GM21737 (cell line): Measurements from ENCODE around the gene SV2C.
"Not testable (repeated sequence)": the region's sequence is repeated elsewhere in the genome, so short reads cannot be mapped to it uniquely, and the experiment has no call there.

ENCODE experiments used
- ATAC-seq: cut with Tn5 transposase; IDR thresholded peaks from one replicate; pipeline ENCODE4 v1.9.1; 2021; ENCODE audit warnings: mild to moderate bottlenecking, moderate library complexity; ENCODE audit not compliant: unreplicated experiment

SV2C gene

DNA sequence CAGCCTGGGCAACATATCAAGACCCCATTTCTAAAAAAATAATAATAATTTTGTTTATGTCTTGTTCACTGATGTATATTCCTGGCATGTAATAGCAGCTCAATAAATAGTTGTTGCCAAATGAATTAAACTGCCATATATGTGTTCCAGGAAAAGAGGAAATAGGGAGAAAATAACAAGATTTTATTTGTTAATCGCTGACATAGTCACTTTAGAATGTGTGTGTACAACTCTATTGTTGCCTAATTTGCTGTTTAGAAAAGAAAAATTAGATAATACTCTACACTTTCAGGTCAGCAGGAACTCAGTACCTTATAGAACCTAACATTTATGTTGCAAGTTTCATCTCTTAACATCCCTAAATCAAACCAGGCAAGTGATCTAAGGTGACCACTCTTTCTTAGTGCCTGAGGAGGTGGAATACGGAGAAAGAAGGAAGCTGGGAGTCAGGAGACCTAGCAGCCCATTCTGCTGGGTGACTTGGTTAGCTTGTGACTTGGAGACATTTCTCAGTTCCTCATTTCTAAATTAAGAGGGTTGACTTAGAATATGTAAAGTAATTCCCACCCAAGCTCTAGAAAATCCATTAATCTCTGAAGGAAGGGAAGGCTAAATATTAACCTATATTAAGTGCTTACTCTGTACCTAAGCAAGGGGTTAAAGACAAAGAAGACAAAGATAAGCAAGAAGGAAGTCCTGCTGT lies 209.6 kb downstream of the SV2C start:
- peak; percentile 78 for ATAC-seq

DNA sequence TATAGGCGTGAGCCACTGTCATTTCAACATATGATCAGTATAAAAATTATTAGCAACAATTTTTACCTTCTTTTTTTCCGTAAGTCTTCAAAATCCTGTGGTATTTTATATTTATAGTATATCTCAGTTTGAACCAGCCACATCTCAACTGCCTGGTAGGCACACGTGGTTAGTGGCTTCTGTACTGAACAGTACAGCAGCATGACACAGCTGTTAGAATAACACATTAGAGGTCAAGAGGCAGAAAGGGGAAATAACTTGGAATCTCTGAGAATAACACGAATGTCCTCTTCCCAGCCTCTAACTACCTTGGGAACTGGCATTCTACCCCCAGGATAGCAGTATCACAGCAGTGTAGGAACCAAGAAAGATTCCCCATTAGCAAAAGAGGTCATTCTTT lies 211.4 kb downstream of the SV2C start:
- ATAC-seq = no peak

DNA sequence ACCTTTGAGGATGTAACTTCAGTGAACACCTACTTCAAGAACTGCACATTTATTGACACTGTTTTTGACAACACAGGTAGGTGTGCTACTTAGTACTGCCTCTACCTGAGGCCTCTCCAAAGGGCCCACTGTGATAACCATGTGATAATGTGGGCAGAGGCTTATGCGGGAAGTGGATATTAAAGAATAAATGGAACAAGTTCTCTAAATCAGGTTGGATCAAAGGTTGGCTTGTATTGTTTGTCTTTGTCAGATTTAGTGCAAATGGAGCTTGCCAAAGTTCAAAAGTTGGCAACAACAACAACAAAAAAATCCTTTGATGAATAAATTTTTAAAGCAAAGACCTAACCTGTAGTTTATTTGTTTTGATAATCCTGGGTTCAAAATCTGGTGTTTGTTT lies 215.7 kb downstream of the SV2C start:
- no peak for ATAC-seq

DNA sequence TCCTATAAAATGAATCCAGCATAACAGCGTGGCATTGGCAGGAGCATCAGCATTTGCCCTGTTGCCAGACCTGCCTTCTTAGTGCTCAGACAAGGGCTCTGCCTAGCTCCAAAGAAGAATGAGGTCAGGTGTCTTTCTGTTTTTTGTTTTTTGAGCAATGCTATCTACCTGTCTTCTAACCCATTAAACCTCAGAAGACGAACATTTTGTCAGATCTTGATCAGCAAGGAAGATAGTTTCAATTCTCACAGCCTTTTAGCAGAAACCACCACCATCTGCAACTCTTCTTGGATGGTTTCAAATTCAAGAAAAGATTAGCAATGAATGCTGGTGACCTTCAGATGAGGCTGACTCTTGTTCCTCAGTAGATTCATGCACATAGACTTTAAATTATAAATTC lies 216.4 kb downstream of the SV2C start:
- no peak for ATAC-seq

DNA sequence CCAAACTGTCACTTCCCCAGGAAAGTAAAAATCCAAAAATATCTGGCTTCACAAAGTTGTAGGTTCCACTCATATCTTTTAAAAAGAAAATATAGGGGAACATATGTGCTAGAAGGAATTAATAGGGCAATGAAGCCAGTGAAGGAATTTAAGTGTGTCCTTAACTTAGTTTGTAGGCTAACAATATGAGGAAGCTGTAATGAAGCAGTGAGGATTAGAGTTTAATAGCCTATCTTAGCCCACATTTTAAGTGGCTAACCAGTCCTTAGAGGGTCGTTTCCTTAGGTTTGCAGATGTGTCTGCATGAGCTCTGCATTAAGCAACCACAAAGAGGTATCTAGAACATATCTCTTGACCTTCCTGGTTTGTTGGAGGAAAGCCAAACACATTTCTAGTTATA lies 218.7 kb downstream of the SV2C start:
- ATAC-seq = not testable (repeated sequence)

DNA sequence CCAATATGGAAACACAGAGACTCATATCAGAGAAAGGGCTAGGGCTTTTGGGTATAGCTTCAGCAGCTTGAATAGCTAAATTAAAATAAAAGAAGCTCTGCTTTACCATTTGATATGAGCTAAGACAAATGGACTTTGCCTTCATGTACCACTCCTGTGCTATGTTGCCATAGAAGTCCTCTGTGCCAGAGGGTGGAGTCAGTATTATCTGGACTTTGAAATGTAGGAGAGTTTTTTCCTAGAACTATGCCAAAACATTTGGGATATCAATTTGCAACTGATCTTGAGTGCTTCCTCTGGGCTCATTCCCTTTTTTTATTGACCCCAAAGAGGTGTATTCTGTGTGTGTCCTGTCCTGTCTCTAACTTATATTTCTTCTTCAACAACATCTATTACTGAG lies 219.5 kb downstream of the SV2C start:
- ATAC-seq = not testable (repeated sequence)

DNA sequence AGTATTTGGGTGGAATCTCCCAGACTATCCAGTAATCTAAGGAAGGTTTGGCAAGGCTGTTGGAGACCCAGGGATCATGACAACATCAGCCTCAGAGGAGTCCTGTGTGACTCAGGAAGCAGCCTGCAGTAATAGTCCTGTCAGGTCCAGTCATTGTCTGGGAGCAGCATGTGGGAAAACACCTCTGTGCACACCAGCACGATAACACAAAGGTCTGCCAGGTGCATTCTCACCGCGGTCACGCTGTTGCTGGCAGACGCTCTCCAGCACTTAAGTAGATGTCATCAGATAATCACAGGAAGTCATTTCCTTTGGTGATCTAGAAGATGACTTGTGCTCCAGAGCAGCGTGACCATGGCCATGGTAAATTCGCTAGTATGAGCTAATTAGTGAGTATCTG lies 220.7 kb downstream of the SV2C start:
- ATAC-seq = peak; percentile 69

DNA sequence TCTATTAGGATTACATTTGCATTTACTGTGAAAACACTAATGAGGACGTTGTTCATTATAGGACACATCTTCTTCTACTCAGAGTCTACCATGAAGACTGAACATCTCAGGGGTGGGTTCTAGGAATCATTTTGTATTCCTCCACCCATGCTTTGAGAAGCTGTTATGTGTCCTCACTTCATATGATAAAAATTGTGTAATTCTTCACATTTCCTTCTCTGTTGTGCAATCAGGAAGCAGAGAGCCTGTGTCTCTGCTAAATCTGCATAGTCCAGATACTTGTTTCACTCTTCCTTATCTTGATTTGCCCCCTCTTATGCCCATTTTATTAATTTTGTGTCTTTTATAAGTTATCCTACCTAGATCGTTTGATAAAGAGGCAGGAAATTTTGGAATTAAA lies 222.1 kb downstream of the SV2C start:
- ATAC-seq = no peak

DNA sequence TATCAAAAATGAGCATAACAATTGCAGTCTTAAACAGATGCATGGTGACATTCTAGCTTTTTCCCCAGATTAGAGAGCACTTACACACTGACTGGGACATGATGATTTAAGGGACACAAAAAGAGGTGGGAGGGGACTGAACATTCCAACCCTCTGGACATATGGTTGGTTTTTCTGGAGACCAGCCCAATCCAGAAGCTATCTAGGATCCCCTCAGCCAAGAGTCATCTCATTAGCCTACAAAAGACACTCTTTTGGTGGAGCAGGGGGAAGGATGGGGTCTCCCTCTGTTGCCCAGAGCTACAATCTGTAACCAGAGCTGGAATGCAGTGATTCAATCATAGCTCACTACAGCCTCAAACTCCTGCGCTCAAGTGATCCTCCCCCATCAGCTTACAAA lies 222.6 kb downstream of the SV2C start:
- ATAC-seq = no peak

DNA sequence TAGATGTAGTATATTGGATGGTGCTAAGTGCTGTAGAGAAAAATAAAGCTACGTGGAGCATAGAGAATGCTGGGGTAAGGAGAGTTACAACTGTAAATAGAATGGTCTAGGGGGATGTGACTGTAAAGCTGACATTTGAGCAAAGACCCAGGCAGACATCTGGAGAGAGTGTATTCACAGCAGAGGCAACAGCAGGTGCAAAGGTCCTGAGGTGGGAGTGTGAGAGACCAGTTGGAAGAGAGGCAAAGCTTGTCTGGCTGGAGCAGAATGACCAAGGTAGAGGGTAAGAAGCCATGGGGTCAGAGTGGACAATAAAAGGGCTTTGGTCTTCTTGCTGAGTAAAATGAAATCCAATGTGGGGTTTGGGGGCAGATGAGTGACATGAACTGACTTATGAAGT lies 227.0 kb downstream of the SV2C start:
- ATAC-seq = no peak

DNA sequence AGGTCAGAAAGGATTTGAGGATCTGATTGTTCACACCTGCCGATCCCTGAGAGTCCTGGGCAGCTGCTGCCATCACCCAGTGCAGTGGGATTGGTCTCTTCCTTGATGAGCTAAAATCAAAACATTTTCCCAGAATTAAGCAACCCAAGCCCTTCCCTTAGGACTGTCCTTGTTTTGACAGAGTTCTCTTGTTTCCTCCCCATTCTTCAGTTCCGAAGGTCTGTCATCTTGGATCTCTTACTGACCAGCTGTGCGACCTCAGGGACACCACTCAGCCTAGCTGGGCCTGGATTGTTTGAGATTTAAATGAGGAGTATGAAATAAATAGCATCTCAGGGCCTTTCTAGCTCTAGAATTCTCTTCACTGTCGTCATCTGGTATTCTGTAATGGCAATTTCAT lies 229.6 kb downstream of the SV2C start:
- no peak for ATAC-seq

DNA sequence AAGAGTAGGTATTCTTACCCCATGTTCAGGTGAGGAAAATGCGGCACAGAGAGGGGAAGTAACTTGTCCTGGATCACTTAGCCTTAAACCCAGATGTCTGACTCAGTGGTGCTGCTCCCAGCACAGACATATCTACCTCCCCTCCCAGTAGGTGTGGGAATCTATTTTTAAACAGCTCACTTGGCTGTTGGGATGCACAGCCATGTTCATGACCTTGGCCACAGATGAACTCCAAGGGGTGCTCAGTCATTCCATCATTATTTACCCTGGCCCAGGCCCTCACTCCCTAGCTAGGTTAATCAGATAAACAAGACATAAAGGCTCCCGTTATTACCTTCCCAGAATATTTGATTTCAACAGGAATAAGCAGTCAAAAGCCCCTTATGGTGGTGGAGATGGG lies 231.5 kb downstream of the SV2C start:
- ATAC-seq = no peak

DNA sequence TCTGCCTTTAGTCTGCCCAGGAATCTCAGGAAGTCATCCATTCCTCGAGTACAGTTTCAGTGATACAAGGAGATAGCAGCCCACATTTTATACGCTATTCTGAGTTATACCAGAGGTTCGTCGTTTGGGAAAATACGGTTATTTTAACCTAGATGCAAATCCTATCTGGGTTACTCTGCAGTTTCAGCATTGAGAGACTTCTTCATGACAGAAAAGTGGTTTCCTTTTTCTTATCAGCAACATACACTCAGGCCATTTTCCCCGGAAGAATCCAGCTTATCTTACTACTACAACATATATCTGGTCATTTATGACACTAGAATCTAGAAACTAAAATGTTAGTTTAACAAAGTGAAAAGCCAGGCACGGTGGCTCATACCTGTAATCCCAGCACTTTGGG lies 236.5 kb downstream of the SV2C start:
- ATAC-seq = no peak

DNA sequence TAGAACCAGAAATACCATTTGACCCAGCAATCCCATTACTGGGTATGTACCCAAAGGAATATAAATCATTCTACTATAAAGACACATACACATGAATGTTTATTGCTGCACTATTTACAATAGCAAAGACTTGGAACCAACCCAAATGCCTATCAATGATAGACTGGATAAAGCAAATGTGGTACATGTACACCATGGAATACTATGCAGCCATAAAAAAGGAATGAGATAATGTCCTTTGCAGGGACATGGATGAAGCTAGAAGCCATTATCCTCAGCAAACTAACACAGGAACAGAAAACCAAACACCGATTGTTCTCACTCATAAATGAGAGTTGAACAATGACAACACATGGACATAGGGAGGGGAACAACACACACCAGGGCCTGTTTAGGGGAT lies 240.3 kb downstream of the SV2C start:
- not testable (repeated sequence) for ATAC-seq

DNA sequence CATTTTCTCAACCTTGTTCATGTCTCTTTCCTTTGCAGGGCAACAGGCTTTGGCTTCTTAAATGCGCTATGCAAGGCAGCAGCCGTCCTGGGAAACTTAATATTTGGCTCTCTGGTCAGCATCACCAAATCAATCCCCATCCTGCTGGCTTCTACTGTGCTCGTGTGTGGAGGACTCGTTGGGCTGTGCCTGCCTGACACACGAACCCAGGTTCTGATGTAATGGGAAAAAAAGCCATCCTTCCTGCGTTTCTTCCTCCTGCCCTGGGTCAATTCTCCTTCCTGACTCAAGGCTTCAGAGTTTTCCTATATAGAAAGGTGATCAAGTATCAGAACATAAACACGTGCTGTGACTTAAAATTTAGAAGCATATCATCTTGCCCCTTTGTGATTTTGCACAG lies 242.1 kb downstream of the SV2C start:
- ATAC-seq = no peak

DNA sequence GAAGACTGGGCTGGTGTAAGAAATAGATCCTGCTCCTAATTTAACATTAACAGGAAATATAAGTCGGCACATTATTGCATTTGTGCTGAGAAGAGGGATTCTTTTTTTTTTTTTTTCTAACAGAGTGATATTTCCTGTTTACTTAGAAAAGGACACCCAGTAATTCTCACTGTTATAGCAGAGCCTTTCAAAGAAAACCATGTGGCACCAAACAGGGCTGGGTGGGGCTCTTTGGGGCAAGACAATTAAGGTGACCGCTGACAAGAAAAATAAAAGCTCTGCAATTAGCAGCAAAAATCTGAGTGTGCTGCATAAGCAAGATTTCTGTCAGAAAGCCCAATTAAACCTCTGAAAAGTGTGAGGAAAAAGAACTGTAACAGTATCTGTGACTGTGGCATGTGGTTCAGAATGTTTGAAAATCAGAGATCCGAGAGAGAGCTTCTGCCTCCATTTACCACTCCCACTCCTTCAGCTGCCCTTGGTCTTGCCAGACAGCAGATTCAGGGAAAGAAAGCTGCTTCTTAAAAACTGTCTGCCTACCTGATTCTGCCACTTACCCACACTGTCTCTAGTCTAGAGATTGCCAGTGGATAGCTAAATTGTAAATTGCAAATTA lies 242.8 kb downstream of the SV2C start:
- no peak for ATAC-seq

DNA sequence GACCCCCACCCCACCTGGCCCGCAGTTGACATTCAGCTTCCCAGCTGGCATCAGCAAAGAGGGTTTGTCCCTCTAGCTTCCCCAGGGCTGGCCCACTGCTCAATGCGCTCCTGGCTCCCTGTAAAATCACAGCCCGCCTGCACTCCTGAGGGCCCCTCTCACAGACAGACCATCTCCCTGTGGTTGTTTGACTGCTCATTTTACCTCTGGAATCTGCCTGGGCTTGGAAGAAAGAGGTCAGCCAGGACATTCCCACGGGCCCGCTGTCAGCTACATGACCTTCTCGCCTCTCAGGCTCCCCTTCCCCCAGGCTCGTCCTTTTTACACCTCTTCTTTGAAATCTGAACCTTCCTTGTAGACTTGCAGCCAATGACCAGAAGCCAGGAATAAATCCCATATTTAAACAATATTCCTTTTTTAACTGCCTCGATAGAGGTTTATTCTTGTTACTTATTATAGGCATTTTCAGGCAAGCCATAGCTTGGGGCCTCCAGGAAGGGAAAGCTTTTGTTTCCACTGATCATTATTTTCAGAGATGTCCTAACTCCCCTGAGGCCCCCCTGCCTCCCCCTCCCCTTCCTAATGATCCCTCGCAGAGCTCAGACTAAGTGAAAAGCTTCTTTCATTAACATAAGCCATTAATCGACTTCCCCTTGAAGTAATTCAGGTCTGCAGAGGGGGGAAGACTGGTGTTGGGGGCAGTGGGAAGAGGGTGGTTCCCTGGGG lies 243.6 kb downstream of the SV2C start:
- no peak for ATAC-seq

DNA sequence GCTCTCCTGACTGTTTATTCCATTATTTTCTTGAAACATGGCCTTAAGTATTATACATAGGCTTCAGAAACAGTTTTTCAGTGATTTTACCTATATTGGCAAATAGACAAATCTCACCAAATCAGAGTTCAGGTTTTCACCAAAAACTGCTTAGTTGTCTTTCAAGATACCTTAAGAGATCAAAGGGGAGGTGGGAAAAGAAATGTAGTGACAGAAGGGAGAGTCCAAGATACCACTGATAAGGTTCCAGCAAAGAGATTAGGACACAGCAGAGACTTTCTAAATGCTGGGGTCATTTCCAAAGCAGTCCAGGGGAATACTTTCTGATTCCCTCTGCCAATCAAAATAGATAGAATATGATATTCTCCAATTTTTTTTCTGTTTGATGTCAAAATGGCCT lies 246.2 kb downstream of the SV2C start:
- ATAC-seq = no peak

DNA sequence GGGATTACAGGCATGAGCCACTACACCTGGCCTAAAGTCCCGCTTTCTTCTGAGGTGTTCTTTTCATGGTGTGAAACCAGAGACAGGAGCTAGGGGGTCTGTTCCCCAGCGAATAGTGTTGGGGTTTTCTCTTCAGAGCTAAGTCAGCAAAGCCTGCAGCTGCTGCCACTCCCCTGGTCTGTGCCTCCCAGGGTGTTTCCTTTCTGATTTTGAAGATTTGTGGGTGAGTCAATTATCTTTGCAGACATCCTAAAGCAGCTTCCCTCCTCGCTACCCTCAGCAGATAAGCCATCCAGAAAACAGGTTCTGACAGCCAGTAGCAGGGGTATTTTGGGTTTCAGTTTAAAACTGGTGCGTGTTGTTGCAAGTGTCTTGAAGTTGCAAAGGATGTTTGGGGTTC lies 247.9 kb downstream of the SV2C start:
- no peak for ATAC-seq

DNA sequence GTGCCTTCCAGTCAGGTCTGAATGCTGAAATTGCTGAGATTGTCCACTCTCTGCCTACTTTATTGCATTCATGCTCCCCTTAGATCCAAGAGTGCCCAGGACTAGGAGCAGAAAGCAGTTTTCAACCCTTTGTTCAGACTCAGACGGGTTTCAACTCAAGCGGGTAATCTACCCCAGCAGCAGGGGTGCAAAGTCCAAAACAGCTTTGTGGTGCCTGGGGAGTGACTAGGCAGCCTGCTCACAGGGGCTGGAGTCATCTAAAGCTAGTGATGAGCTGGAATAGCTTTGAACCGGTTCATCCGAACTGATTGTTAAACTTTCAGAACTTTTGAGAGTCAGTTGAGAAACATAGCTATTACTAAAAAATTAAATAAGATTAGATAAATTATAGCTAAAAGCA lies 248.9 kb downstream of the SV2C start:
- no peak for ATAC-seq

DNA sequence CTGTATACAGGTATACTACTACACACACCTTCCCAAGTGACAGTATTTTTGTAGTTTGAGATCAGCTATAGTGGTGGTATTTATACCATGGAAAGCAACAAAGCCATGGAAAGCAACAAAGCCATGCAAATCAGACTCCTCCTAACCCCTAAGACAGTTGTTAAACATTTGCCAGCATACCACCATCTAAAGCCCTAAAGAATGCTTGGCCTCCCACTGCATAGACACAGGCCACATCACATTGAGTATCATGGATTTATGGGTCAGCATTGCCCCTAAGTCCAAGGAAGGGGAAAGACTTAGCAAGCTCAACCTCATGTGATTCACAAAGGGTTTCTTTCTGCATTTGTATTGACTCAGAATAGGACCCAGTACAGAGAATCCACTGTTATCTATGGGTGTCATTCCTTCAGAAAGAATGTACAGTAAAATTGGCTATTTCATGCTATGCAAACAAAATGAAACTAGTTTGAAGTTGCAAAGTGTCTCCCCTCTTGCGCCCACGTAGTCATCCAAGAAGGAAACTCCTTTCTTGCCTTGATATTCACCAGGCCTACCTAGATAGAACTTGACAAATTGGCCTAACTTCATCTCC lies 249.5 kb downstream of the SV2C start:
- ATAC-seq = no peak

DNA sequence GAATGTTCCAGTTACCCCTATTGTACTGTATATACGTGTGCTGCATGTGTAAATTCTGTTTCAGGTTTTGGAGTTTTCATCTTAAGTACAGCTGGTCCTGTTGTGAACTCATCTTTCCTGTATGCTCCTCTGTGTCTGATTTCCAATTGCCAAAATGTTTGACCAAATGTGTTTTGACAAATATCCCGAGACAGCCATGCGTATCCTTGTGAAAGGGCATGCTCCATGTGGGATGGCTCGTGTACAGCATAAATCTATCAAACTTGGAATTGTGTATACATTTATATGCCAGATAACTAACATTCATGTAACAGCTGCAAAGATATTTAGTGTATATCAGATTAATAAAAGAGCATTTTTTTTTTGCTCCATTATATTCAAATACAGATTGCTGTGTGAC lies 250.4 kb downstream of the SV2C start:
- ATAC-seq = no peak
